ENCODE data around the gene ZNF219. TPM values are rescaled to one million over a fixed set of nuclear protein-coding genes. Genes with fewer than 3 reads are reported as not detected.
A peak's percentile ranks its signal among the peaks of the same experiment; 100 is the strongest.

Gene ZNF219
- total and polyA plus RNA-seq, 2 of the 13 experiments (the other 11 are each of a cell fraction or from before 2014, with no cell fraction given) = 34.5 to 36.6 TPM

- TF ChIP-seq ARID2 (CRISPR knock-in tag; IDR thresholded peaks at IDR 0.05; ENCODE audit: borderline replicate concordance) (no peak), GTF3A (CRISPR knock-in tag; conservative IDR thresholded peaks at IDR 0.05) (no peak), CHD2 (IDR thresholded peaks at IDR 0.05; ENCODE audit: low read depth, low read length) (0 out of 2 replicates have a peak, but pooled peaks have one; percentile 23), ARID3A (IDR thresholded peaks at IDR 0.05; ENCODE audit: low read depth, low read length) (peak; percentile 88), JUNB (CRISPR knock-in tag; IDR thresholded peaks at IDR 0.05; ENCODE audit: borderline replicate concordance) (no peak), DBP (CRISPR knock-in tag; IDR thresholded peaks at IDR 0.05; ENCODE audit: not compliant biosample characterization) (no peak), NCOR1 (IDR thresholded peaks at IDR 0.05; ENCODE audit: borderline replicate concordance, low read length) (peak; percentile 96), TRIM24 (CRISPR knock-in tag; IDR thresholded peaks at IDR 0.05) (peak; percentile 46; the same call in 1 of the 2 replicates), TFDP1 (CRISPR knock-in tag; IDR thresholded peaks at IDR 0.05; ENCODE audit: borderline replicate concordance) (no peak; the same call in 1 of the 2 replicates), ZSCAN21 (CRISPR knock-in tag; IDR thresholded peaks at IDR 0.05; ENCODE audit: borderline replicate concordance) (no peak), AKAP8 (CRISPR knock-in tag; IDR thresholded peaks at IDR 0.05) (no peak), POGZ (CRISPR knock-in tag; IDR thresholded peaks at IDR 0.05) (peak; percentile 56), RBM39 (IDR thresholded peaks at IDR 0.05; ENCODE audit: low read depth, low read length, poor library complexity, severe bottlenecking) (no peak), TFAP4 (IDR thresholded peaks at IDR 0.05; ENCODE audit: borderline replicate concordance, low read depth) (peak; percentile 77; the same call in 1 of the 2 replicates), CSRNP1 (CRISPR knock-in tag; IDR thresholded peaks at IDR 0.05) (no peak), ZNF574 (CRISPR knock-in tag; IDR thresholded peaks at IDR 0.05) (peak; percentile 75), ZNF790 (CRISPR knock-in tag; IDR thresholded peaks at IDR 0.05; ENCODE audit: borderline replicate concordance) (no peak), REL (CRISPR knock-in tag; conservative IDR thresholded peaks at IDR 0.05) (no peak), PRPF4 (IDR thresholded peaks at IDR 0.05; ENCODE audit: low read depth, low read length, poor library complexity, severe bottlenecking) (no peak), HHEX (CRISPR knock-in tag; IDR thresholded peaks at IDR 0.05) (peak; percentile 72)
Measured at GRCh38 chr14:21054123-21054767, 44.2 kb downstream of the ZNF219 start (continued).

All from HepG2 (cell line).